ENCODE data around the gene COPG1.

Gene COPG1

DNA sequence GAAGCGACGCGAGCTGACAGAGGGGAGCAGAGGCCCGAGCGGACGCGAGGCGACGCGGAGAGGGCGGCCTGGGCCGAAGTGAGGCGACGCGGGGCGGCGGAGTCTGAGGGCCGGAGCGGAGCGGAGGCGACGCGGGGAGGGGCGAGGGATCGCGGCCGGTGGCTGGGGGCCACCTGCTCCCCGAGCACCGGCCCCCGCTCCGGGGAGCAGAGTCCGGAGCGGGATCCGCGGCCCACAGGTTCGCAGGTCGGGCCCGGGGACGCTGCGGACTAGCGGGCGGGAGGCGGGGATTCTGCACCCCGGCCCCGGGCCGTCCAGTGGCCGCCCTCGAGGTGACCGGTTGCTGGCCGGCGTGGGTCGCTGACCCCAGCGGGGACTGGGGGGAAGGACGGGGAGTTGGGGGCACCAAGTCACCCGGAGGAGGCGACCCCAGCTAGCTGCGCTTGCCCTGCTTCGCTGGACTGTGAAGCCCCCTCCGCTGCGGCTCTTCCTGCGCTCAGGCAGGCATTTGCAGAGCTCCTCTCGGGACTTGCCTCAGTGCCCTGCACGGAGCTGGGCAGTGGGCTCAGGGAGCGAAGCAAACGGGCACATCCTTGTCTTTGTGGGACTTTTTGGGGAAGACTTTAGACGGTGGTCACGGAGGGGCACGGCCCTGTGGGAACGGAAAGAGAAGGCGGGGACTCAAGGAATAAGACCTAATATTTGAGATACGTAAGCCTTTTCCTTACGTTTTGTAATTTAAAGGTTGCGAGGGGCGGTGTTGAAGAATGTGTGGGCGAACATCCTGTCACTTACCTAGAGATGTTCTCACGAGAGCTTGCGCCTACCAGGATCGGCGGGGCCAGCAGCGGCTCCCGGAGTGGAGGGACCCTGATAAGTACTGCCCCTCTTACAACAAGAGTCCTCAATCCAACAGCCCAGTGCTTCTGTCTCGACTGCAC, 29.8 kb downstream of the COPG1 start:
- DNase-seq, result peak; percentile 57 to 75 (median 58)

DNA sequence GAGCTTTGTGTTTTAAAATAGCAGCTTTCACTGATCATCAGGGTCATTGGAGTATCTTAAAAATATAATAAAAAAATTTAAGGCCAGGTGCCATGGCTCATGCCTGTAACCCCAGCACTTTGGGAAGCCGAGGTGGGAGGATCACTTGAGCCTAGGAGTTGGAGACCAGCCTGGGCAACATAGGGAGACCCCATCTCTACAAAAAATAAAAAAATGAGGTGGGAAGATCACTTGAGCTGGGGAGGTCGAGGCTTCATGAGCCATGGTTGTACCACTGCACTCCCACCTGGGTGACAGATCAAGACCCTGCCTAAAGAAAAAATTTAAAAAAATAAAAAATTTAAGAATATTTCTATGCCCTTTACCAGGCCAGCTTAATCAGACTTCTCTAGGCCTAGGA, 30.8 kb downstream of the COPG1 start:
- DNase-seq, result no peak

DNA sequence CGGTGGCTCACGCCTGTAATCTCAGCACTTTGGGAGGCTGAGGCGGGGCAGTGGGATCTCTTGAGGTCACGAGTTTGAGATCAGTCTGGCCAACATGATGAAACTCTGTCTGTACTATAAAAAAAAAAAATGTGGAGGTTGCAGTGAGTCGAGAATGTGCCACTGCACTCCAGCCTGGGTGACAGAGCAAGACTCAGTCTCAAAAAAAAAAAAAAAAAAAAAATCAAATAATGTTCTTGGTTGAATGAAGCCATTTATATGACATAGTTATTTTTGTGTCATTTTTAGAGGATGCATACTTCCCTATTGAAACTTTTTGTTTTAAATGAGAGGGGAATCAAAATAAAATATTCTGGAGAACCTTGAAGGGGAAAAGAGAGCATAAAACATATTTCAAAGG, 32.3 kb downstream of the COPG1 start:
- DNase-seq, result peak in 3 of 4 experiments; percentile 20 to 36 (median 22)

DNA sequence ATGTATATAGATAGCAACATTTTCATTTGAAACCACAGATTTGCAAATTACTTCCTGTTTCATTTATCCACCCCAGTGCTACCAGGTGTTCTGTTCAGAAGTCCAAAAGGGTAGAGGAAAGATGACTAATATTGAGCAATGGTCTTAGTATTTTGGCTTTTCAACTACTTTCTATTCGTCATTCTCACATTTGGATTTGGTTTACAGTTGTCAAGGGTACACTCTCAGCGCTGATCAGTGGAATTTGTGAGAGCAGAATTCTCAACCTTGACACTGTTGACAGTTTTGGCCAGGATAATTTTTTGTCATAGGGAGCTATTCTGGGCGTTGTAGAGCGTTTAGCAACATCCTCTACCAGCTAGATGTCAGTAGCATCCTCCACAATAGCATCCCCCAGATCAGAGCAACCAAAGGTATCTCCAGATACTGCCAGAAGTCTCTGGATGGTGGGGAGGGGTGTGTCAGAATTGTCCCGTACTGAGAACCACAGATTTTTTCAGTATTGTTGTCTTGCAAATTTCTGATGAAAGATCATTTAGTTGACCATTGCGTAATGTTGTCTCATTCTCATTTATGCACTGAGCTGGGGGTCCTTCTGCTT, 33.4 kb downstream of the COPG1 start:
- DNase-seq, result peak in 1 of 4 experiments; percentile 38

DNA sequence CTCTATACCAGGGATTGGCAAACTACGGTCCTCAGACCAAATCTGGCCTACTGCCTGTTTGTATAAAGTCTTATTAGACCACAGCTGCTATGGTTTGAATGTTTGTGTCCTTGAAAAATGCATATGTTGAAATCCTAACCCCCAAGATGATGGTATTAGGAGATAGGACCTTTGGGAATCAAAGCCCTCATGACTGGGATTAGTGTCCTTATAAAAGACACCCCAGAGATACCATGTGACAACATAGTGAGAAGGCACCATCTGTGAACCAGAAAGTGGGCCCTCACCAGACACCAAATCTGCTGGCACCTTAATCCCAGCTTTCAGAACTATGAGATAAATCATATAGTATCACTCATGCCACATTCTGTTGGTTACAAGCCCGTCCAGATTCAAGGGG, 36.7 kb downstream of the COPG1 start:
- DNase-seq, result no peak

DNA sequence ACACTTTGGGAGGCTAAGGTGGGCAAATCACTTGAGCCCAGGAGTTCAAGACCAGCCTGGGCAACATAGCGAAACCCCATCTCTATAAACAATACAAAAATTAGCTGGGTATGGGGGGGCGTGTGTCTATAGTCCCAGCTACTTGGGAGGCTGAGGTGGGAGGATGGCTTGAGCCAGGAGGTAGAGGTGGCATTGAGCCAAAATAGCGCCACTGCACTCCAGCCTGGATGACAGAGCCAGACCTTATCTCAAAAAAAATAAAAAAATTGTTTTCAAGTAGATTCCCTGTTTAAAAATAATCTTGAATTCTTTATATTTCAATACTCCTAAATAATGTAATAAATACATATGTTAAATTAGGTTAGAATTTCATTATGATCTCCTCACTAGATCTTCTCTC, 39.0 kb downstream of the COPG1 start:
- no peak for DNase-seq

DNA sequence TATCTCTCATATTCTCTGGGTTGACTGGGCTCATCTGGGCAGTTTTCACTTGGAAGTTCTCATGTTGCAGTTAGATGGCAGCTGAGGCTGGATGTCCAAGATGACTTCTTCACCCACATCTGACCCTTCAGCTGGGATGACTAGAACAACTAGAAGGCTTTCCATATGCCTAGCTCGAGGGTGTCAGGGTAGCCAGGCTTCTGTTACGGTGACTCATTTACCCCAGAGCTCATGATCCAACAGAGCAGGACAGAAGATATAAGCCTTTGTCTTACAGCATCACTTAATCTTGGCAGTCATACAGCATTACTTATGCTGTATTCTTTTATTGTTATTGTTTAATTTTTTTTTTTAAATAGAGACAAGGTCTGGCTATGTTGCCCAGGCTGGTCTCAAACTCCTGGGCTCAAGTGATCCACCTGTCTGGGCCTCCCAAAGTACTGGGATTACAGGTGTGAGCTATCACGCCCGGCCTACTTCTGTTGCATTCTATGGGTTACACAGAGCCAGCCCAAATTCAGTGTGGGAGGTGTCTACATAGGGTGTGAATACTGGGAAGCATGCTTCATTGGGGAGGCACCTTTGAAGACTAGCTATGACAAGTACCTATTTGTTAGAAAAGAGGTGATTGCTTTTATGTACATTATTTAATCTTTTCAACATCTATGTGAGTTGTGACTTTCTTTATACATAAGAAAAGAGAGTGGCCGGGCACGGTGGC, 40.0 kb downstream of the COPG1 start:
- DNase-seq, result no peak

DNA sequence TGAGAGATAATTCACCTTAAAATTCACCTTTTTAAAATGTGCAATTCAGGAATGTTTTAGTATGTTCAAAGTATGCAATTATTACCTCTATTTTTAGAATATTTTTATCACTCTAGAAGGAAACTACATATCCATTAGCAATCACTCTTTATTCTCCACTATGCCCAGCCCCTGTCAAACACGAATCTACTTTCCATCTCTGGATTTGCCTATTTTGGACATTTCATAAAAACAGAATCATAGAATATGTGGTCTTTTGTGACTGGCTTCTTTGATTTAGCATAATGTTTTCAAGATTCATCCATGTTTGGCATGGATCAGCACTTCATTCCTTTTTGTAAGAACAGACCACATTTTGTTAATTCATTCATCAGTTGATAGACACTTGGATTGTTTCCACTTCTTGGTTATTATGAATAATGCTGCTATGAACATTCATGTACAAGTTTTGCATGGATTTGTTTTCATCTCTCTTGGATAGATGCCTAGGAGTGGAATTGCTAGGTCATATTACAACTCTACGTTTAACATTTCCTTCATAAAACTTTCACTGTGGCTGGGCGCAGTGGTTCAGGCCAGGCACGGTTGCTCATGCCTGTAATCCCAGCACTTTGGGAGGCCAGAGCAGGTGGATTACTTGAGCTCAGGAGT, 42.0 kb downstream of the COPG1 start:
- DNase-seq, result no peak

DNA sequence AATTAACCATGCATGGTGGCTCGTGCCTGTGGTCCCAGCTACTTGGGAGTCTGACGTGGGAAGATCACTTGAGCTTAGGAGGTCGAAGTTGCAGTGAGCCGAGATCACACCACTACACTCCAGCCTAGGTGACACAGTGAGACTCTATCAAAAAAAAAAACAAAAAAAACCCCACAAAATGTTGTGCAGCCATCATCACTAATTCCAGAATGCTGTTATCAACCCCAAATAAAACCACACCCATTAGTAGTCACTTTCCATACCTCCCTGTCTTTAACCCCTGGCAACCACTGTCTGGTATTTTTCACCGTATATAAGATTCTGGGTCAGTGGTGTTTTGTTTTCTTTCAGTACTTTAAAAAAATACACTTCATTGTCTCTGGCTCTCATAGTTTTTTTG, 45.9 kb downstream of the COPG1 start:
- DNase-seq, result no peak

DNA sequence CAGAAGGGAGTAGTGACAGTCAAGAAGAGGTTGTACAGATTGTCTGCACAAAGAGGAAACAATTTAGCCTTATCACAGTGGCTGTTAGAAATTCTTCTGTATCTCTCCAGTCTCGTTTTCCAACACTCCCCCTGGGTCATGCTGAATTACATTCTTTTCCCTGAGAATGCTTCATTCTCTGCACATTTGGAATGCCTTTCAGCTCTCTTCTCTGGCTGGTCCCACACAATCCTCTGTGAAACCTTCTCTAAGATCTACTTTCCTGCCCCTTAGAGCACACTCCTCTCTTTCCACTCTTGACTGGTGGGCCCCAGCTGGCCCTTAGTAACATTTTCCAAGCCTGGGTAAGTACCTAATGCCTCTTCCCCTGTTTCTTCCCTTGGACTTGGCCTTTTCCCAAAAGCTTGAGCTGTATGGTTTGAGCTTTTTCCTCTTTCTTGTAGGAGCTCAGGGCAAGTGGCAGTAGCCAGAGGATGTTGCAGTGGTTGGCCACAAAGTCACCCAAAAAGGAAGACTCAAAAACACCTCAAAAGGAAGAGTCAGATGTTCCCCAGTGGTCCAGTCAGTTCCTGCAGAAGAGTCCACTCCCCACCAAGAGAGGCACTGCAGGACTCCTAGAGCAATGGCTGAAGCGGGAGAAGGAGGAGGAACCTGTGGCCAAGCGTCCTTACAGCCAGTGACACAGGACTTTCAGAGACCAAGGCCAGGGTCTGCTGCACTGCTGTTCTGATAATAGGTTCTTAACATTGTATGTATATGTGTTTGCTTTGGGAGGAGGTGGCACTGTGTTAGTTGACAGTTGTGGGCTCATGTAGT, 54.9 kb downstream of the COPG1 start:
- peak; percentile 23 to 62 (median 50) for DNase-seq

DNA sequence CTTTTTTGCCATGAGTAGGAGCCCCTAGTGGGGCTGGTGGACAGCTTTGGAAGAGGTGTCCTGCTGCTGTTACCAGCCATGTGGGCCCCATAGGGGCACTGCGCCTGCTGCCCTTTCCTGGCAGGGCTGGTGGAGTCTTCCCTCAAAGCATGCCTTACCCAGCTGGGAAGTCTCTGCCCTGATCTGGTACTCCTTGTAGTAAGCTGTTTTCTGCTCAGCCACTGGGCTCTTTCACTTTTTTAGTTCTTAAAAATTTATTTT, 55.5 kb downstream of the COPG1 start:
- DNase-seq, result peak in 1 of 4 experiments; percentile 19

DNA sequence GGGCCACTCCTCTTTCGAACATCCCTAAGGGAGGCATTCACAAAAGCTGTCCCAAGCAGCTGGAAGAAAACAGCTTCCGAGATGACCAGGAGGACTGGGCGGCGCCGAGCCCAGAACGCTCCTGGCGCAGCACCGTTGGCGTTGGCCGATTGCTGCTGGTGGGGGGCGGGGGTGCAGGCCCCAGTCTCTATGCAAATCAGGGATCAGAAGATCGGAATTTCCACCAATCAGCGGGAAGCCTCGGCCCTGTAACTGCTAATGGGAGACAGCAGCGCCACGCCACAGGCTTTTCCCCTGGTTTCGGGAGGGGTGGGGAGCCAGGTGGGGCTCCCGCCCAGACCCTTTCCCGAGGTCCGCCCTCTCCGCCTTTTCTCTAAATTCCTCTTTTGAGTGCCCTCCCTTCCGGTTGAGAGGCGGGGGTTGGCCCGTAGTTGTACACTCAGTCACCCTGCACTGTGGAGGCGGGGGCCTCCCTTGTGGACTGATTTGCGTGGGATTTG, 56.2 kb downstream of the COPG1 start:
- DNase-seq, result peak; percentile 80 to 93 (median 90)

DNA sequence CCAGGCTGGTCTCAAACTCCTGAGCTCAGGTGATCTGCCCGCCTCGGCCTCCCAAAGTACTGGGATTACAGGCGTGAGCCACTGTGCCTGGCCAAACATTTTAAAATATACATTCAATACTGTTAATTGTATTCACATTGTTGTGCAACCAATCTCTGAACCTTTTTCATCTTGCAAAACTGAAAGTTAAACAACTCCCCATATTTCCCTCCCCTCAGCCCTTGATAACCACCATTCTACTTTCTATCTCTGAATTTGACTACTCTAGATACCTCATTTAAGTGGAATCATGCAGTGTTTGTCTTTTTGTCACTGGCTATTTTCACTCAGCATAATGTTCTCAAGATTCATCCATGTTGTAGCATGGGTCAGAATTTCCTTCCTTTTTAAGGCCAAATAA, 59.2 kb downstream of the COPG1 start:
- no peak for DNase-seq

DNA sequence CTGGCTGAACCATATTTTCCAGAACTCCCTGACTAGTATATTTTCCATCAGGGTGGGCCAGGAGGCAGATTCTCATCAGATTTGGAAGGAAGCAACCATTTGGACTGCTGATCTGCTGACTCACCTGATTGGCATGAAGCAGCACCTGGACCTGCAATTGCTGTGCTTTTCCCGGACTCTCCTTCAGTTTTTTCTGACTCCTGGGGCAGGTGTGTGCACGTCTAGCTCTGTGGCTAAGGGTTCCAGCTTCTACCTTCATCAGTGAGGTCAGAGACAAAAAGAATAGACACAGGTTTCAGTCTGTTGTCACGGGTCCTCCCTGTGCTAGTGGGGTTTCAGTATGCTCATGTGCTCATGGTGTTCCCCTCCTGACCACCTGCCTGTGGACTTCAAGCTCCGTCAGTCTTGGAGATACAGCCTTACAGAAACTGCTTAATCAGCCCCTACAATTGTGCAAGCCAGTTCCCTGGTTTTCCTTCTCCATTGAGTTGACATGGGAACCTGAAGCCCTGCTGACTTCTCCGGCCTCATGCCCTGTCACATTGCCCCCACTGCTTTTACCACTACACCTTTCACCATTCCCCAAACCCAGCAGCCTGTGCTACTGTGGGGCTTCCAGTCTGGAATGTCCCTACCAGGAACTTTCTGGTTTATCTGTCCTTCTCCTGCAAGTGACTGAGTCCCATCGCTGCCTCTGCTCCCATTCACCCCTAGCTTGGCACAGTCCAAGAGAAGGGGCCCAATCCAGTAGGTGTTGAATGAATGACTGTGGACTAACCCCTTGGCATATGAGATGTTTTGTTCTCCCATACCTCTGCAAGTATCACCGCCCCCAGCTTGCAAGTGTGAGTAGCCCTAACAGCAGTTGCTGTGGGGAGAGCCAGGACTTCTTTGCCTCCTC, 61.0 kb downstream of the COPG1 start:
- peak; percentile 58 to 76 (median 72) for DNase-seq

DNA sequence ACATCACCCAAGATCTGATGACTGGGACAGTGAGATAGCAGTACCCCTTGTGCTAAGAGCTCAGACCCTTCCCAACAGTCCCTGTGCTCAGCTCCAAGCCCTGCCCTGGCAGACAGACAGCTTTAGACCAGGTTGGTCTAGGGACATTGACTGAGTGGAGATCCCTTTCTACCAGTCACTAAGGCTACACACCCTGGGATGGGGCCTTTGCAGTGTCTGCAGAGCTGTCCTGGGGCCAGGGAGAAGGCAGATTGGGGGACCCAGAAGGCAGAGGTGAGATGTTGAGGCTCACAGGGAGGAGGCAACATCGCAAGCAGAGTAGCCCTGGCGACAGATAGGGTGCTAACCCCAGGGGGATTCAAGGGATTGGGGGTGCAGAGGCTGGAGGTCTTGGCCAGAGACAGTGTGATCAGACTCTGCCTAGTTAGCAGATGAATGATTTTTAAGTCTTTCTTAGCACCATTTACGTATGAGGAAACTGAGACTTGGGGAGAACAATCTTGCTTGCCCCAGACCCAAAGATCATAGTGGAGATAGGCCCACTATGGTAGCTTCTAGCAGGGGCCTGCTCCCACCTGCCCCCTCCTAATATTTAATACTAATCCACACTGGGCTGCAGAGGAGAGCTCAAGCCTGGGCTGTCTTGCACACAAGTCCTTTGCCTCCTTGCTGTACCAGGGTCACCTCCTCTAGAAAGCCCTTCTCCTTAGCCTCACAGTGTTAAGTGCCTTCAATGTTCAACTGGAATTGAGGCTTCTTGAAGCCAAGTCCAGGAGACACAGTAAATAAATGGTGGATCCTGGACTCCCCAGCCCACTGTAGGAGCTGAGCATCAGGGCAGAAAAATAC, 61.9 kb downstream of the COPG1 start:
- no peak for DNase-seq

DNA sequence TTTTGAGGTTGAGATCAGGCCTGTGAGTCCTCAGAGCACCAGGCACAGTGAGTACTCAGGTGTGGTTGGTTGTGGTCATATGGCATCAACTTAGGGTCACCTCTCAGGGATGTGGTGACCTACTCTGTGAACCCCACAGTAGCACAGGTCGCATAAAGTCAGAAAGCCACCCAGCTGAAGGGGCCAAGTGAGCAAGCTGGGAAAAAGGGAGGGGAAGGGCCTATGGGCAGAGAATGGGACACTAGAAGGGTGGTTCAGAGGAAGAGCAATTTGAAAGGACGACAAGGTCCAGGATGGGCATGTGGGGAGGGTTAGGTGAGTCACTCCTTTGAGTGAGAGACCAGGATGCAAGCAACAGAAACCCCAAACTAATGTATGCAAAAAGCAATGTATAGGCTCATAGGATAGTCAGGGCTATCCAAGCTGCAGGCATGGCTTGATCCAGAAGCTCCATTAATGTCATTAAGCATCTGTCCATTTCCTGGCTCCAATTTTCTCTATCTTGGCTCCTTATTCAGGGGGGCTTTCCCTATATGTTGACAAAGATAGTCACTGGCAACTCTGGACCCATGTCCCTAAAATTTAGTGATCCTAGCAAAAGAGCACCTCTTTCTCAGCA, 62.7 kb downstream of the COPG1 start:
- DNase-seq, result no peak

DNA sequence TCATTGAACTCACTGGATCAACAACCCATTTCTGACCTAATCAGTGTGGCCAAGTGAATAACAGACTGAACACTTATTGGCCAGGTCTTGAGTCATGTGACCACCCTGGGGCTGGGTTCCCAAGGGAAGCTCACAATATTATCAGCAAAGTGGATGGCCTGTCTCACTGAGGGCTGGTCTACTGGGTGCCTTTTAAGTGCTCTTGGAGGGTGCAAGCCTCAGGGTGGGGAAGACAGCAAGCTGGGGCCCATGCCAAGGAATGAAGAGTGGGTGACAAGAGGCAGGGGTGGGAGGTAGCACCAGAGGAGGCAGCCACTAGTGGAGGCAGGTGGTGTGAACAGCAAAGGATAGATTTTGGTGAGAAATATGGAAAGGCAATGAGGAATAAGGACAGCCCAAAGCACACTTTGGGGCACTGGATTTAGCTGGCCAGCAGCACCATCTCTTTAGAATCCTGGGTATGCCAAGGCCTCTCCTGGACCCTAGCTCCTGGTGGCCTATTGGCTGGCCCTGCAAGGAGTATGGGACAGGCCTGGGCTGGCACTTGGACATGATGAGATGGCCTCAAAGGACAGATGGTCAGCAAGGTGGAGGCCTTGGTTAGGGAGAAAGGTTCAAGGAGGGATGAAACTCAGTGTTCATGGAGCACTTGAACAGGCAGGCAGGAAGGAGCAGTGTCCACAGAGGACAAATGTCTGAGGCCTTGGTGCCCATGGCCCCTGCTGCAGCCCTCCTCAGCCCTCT, 63.4 kb downstream of the COPG1 start:
- no peak for DNase-seq

DNA sequence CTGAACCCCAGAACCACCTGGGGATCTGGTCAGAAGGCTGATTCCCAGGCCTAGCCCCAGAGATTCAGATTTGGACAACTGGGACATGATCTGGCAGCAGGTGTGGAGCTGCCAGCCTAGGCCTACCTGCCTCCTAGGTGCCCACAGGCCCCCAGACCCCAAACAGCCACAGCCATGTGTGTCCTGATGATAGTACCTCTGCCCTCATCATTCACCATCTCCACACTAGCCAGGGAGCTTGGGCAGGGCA, 63.9 kb downstream of the COPG1 start:
- no peak for DNase-seq

Measured in suppressor macrophage (primary cell).